IMR-90 (cell line): ENCODE results near the gene MFGE8.

Source experiments
- BHLHE40 ChIP-seq: fragments of 150-350 bp; IDR thresholded peaks from 2 replicates; pipeline ENCODE4 v1.6.1; 2016; ENCODE audit warnings: mild to moderate bottlenecking, low read depth, low read length
- CEBPB ChIP-seq: IDR thresholded peaks from 2 replicates; pipeline ENCODE4 v1.6.1; 2012; ENCODE audit warnings: low read depth, low read length, improper control_type of control experiment
- FOS ChIP-seq: fragments of 150-350 bp; IDR thresholded peaks from 2 replicates; pipeline ENCODE4 v1.6.1; 2016; ENCODE audit warnings: low read depth, low read length
- MAFK ChIP-seq: IDR thresholded peaks from 2 replicates; pipeline ENCODE4 v1.6.1; 2012; ENCODE audit warnings: low read depth, low read length, improper control_type of control experiment
- MAZ ChIP-seq: IDR thresholded peaks from 2 replicates; pipeline ENCODE4 v1.6.1; 2012; ENCODE audit warnings: low read depth, mild to moderate bottlenecking, low read length, improper control_type of control experiment, moderate library complexity, borderline replicate concordance
- MXI1 ChIP-seq: IDR thresholded peaks from 2 replicates; pipeline ENCODE4 v1.6.1; 2012; ENCODE audit warnings: low read depth, mild to moderate bottlenecking, low read length, moderate library complexity, borderline replicate concordance
- NFE2L2 ChIP-seq: fragments of 150-350 bp; IDR thresholded peaks from 2 replicates; pipeline ENCODE4 v1.6.1; 2016; ENCODE audit warnings: low read depth, mild to moderate bottlenecking, low read length
- POLR2A ChIP-seq: IDR thresholded peaks from 2 replicates; pipeline ENCODE4 v1.6.1; 2012; ENCODE audit warnings: mild to moderate bottlenecking, low read depth, low read length
- RAD21 ChIP-seq: IDR thresholded peaks from 2 replicates; pipeline ENCODE4 v1.6.1; 2012; ENCODE audit warnings: low read length, improper control_type of control experiment
- RCOR1 ChIP-seq: IDR thresholded peaks from 2 replicates; pipeline ENCODE4 v1.6.1; 2012; ENCODE audit warnings: mild to moderate bottlenecking, low read length, improper control_type of control experiment; ENCODE audit not compliant: insufficient replicate concordance
- RFX5 ChIP-seq: IDR thresholded peaks from 2 replicates; pipeline ENCODE4 v1.8.0; 2012; ENCODE audit warnings: low read depth, mild to moderate bottlenecking, low read length, moderate library complexity
- SMC3 ChIP-seq: fragments of 150-350 bp; IDR thresholded peaks from 2 replicates; pipeline ENCODE4 v1.6.1; 2016; ENCODE audit warnings: low read depth, mild to moderate bottlenecking, antibody characterized with exemption, low read length, moderate library complexity
- TF ChIP-seq, protein P1 (sequence below): conservative IDR thresholded peaks from 2 replicates; pipeline ENCODE4 v1.5.1; 2012; ENCODE audit warnings: mild to moderate bottlenecking, low read depth, low read length, improper control_type of control experiment
- TF ChIP-seq, protein P2 (sequence below): fragments of 150-350 bp; IDR thresholded peaks from 2 replicates; pipeline ENCODE4 v1.6.1; 2017; ENCODE audit warnings: mild to moderate bottlenecking, antibody characterized with exemption, low read length, low read depth

DNA sequence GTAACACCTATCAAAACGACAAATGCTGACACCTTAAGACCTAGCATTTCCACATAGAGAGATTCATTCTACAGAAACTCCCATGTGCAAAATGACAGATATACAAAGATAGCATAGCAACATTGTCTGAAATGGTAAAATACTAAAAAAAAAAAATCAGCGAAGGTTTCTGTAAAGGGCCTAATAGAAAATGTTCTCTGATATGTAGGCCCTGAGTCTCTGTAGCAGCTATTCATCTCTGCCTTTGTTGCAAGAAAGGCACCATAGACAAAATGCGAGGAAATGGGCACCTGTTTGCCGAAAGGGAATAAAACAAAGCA, 631 bp upstream of the MFGE8 start:
- TF ChIP-seq, protein P1, sequence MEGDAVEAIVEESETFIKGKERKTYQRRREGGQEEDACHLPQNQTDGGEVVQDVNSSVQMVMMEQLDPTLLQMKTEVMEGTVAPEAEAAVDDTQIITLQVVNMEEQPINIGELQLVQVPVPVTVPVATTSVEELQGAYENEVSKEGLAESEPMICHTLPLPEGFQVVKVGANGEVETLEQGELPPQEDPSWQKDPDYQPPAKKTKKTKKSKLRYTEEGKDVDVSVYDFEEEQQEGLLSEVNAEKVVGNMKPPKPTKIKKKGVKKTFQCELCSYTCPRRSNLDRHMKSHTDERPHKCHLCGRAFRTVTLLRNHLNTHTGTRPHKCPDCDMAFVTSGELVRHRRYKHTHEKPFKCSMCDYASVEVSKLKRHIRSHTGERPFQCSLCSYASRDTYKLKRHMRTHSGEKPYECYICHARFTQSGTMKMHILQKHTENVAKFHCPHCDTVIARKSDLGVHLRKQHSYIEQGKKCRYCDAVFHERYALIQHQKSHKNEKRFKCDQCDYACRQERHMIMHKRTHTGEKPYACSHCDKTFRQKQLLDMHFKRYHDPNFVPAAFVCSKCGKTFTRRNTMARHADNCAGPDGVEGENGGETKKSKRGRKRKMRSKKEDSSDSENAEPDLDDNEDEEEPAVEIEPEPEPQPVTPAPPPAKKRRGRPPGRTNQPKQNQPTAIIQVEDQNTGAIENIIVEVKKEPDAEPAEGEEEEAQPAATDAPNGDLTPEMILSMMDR: no peak
- TF ChIP-seq POLR2A (no peak), RAD21 (no peak), FOS (no peak), BHLHE40 (no peak), RFX5 (no peak), MAFK (no peak), RCOR1 (no peak), NFE2L2 (no peak), SMC3 (no peak), MXI1 (no peak), MAZ (no peak), CEBPB (no peak)
- TF ChIP-seq, protein P2, sequence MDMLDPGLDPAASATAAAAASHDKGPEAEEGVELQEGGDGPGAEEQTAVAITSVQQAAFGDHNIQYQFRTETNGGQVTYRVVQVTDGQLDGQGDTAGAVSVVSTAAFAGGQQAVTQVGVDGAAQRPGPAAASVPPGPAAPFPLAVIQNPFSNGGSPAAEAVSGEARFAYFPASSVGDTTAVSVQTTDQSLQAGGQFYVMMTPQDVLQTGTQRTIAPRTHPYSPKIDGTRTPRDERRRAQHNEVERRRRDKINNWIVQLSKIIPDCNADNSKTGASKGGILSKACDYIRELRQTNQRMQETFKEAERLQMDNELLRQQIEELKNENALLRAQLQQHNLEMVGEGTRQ: no peak
